ENCODE results near the gene SLC24A3. TPM values are rescaled to one million over a fixed set of nuclear protein-coding genes. Genes with fewer than 3 reads are reported as not detected.

SLC24A3 gene
- total RNA-seq, 1 experiment from 2014 or later: 0.06 TPM

DNA sequence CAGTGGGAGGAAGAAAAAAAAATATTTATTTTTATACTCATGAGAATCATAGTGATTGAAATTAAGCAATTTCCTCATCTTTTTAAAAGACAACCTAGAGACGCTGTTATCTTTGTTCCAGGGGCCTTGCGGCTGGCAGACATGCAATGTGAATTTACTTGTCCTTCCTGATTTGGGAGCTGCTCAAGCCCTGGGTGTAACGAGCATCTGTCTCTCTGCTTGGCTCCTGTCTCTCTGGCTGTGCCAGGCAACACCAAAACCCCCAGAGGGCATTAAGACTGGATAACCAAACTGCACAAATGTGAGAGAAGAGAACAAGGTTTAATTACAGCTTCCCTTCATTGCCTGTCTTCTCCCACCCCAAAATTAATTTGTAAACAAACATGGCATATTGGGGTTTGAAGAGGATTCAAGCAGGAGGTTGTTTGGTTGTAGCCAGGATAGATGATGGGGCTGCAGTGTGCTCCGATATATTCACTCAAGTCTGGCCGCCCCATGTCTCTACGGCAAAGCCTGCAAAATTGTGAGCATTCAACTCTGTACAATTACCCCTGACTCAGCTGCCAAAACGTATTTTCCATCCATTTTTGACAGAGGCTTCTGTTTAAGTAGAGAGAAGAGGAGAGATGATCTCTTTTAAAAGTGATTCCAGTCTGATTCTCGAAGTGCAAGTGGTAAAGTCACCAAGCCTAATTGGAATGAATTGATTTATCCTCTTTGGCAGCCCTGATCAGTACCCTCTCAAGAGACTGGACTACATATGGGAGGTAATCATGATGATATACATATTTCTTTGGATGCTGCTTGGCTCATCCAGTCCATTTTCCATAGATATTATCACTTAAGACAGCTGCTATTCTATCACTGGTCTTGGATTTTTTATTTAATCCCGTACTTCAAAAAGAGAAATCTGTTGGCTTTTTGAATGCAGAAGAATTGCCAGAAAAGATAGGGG is 170.2 kb downstream of the SLC24A3 start:
- no peak for DNase-seq (ENCODE audit: low read depth)

DNA sequence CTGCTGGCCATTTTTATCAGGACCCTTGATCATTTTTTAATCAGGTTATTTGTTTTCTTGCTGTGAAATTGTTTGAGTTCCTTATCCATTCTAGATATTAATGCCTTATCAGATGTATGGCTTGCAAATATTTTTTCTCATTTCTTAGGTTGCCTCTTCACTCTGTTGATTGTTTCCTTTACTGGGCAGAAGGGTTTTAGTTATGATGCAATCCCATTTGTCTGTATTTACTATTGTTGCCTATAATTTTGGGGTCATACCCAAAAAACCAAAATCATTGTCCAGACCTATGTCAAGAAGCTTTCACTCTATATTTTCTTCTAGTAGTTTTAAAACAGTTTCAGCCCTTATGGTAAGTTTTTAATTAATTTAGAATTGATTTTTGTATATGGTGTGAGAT is 172.5 kb downstream of the SLC24A3 start:
- no peak for DNase-seq (ENCODE audit: low read depth)

DNA sequence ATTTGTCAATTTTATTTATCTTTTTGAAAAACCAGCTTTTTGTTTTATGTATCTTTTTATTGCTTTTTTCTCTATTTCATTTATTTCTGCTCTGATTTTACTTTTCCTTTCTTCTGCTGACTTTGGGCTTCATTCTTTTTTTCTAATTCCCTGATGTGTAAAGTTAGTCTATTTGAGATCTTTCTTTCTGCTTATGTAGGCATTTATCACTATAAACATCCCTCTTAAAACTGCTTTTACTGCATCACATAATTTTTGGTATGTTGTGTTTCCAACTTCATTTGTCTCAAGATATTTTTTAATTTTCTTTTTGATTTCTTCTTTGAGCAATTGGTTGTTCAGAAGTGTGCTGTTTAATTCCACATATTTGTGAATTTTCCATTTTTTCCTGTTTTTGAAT is 174.8 kb downstream of the SLC24A3 start:
- no peak for DNase-seq (ENCODE audit: low read depth)

DNA sequence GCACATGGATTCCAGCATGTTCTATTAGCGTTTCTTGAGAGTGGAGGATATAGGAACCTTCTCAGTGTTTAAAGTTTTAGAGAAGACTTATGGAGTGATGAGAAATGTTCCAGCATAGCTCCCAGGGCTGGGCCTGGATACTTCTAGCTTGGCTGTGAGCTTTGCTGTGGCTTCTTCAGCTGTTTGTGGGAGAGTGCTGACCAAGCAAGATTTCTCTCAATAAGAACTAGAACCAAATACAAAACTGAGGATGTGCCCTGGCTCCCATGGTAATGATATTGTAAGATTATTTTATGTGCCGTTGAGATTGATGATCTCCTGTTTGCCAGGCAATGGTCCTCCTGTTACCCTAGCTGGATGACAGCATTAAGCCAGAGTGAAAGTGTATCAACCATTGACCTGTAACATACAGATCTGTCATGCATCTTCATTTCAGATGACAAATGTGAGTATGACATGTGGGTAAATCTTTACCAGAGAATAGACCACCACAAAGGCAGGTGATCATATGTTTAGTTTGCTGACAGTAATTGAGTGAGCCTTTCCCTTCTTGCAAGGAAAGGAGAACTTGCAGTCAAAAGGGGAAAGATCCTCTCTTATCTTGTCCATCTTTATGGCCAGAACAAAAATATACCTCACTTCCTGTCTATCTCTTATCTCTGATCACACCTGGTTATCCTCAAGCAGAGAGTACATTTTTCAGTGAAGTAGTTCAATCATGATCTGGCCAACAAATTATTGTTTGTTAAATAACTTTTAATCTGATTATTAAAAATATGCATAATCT is 180.1 kb downstream of the SLC24A3 start:
- no peak for DNase-seq (ENCODE audit: low read depth)

DNA sequence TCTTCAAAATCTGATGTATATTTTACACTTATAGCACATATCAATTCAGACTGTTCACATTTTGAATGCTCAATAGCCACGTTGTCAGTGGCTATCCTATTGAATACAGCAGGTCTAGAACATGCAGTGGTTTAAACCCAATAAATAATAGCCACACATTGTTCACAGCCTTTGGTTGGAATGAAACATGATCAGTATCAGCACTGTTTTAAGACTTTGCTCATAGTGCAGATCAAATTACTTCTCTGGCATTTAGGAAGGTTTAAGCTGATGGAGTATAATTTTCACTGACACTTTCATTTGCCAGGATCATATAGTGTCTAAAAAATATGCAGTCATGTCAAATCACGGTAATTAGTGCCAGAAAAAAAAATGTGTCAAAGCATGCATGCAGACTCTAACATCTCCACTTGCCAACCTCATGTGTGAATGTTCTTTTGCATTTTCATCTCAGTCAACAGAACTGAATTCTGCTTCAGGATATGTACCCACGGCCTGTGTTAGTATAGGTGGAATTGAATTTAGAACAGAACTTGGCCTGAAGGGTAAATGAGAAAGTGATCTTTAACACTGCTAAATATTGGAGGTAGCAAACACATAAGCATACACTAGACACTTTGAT is 184.1 kb downstream of the SLC24A3 start:
- DNase-seq (ENCODE audit: low read depth): no peak

DNA sequence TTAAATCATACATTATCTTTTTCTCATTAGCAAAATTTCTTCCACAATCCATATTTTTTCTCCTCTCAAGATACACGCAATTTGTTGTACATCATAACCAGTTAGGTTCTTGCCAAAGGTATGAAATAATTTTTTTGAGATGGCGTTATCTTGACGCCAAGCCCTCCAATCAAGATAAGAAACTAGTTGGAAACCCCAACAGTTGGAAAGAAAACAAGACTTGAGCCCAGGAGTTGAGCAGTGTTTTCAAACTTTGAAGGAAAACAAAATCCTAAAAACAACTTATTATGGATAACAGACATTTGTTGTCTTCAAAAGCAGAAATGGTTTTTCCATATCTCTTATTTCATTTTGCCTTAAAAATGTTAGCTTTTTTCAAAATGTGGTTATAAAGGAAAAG is 184.8 kb downstream of the SLC24A3 start:
- no peak for DNase-seq (ENCODE audit: low read depth)

DNA sequence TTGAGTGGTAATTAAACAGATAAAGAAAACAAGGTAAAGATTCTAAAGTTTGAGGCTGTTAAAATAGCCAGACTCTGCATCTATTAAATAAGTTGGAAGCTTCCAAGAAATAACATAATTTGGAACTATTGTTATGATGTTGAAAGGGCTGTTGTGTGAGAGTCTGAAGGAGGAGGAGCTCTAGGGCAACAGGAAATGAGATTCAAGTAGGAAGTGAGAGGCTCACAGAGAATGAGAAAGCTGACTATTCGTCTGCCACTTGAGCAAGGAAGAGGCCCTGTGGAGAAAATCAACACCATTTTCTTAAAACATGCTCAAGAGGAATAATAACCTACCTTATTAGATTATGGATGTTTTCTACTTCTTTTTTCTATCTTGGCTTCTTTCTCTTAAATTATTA is 185.2 kb downstream of the SLC24A3 start:
- DNase-seq (ENCODE audit: low read depth): no peak

DNA sequence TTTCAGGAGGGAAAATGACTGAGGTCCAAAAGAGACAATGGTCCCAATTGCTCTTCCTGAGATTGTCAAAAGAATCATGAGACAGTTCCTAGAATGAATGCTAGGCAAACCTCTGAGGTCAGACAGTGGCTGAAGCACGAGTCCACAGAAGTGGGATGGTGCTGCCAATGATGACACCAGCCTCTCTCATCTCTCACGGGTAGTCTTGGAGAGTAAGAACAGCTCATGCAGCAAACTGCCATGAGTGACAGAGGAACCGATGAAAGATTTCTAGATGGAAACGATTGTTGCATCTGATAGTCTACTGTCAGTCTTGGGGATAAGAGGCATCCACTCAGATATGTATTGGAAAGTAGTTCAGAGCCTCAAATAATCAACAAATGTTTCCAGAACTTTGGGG is 188.7 kb downstream of the SLC24A3 start:
- no peak for DNase-seq (ENCODE audit: low read depth)

DNA sequence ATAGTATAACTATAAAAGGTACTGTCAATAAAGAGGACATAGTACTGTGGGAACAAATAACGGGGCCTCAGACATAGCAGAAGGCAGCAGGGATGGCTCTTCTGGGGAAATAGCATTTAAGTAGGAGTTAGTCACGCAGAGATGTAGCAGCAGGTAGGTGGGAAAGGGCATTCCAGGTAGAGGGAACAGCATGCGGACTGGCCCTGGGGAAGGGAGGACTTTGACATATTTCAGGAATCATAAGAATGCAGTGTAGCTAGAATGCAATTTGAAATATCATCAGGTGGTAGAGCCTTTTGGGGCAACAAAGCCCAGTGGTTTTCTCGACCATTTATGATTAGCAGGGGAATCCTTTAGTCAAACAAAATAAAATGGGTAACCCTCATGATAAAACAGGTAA is 191.1 kb downstream of the SLC24A3 start:
- DNase-seq (ENCODE audit: low read depth): no peak

DNA sequence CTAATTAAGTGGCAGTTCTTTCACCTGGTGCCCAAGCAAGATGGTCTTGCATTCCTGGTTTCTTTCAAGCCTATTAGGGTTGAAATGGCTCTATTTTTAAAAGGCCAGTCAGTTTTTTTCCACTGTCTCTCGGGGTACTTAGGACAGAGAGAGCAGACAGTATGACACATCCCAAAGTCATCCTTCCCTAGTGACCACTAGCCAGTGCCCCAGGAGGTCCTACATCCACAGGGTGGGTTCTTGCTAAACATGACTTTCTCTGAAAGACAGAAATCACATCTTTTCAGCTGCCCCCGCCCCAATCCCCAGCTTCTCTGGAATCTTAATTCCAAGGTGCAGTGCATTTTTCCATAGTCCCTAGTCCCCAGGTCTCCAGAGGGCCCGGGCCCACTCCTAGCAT is 192.4 kb downstream of the SLC24A3 start:
- no peak for DNase-seq (ENCODE audit: low read depth)

DNA sequence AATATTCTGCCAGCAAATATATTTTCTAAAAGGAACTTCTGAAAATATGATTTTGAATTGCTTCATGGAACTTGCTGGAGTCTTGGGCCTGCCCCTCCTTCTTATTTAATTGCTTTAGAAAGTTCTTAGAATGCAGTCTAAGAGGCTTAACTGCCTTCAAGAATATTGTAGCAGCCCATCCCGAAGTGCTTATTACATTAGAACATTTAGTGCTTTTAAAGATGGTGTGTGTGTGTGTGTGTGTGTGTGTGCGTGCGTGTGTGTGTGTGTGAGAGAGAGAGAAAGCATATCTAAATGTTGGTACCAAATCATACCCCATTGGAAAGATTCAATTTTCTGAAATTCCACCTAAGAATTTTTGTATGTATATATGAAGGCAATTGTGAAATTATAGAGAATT is 193.5 kb downstream of the SLC24A3 start:
- DNase-seq (ENCODE audit: low read depth): no peak

DNA sequence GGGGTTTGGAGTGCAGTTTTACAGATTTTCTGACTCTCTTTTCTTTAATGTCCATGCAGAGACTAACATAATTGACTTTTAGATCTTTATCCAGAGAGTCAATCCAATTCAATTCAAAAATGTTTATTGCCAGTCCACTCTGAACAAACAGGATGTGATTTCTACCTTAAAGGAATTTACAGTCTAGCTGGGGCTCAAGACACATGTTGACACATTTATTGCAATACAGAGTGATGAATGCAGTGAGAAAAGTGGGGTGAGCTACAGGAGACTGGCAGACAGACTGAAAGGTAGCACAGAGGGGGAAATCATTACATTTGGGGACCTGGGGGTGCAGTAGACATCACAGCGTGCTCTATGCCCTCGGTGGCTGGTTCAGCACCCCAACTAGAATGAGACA is 193.9 kb downstream of the SLC24A3 start:
- no peak for DNase-seq (ENCODE audit: low read depth)

DNA sequence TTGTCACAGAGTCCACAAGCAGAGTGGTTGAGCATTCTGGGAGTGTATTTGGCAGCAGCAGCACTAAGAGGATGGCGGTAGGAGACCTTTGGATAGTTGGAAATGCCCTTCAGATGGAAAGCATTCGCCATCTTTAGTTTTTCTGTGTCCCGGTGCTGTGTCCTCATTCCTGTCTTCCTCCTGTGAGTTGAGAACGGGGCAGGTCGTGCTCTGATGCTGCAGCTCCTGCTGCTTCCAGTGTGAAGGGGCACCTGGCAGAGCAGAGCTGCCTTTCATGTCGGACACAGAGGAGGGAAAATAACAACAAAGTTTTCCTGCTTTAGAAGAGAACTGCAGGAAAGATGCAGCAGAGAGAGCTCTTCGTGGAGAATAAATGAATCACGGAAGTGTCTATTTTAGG is 194.8 kb downstream of the SLC24A3 start:
- no peak for DNase-seq (ENCODE audit: low read depth)

DNA sequence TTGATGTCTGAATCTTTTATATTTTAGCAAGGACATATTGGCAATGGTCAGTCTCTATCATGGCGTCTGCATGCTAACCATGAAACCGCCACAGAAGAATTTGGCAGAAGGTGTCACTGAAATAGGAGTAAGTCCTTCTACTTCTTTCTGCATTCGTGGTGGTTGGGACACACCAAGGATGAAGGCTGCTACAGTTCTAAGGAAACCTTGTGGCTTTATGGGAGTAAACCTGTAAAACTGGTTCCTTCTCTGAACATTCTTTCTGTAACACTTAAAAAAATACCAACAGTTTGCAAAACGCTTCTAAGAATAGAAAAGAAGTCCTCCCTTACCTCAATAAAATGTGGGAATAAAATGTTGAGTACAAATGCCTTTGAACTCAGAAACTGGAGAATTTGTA is 195.3 kb downstream of the SLC24A3 start:
- no peak for DNase-seq (ENCODE audit: low read depth)

DNA sequence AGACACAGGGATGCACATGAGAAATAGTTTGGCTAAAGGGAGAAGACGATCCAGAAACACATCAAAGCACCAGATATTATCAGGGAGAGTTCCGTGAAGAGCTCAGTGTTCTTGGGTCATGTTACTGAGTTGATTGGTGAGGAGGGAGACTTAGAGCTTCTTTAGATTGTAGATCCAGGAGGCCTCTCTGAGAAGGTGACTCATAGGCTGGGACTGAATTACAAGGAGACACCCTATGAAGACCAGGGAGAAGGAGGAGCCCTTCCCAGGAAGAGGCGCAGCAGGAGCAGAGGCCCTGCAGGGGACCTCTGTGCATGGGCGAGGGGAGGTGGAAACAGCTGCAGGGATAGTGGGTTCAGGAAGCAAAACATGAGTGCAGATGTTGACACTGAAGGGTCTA is 196.5 kb downstream of the SLC24A3 start:
- DNase-seq (ENCODE audit: low read depth): no peak

DNA sequence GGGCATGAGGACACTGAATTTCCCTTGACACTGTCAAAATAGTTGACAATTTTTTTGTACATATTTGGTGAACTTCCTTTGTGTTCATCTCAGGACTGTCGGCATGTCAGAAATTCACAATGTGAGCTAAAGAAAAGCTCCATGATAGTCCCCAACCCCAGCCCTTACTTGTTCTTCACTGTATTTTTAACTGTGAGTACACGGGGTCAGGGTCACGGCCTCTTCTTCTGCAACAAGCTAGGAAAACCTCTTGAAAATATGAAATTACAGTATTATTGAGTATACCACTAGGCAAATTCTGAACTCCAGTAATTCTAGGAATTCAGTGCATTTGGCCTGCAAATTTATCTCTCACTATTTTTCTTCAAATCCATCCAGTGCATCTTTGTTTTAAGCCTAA is 199.4 kb downstream of the SLC24A3 start:
- no peak for DNase-seq (ENCODE audit: low read depth)

DNA sequence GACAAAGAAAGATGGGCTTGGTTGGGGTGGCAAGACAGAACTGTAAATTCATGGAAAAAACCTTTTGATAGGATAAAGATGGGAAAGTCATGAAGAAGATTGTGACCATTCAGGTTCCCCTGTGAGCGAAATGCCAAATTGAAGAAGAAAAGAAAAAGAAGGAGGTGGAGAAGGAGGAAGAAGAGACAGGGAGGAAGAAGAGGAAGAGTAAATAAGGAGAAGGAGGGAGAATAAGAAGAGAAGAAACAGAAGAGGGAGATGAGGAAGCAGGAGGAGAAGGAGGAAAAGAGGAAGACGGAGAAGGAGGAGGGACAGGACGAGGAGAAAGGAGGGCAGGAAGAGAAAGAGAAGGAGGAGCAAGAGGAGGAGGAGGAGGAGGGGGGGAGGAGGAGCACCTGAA is 199.8 kb downstream of the SLC24A3 start:
- no peak for DNase-seq (ENCODE audit: low read depth)

DNA sequence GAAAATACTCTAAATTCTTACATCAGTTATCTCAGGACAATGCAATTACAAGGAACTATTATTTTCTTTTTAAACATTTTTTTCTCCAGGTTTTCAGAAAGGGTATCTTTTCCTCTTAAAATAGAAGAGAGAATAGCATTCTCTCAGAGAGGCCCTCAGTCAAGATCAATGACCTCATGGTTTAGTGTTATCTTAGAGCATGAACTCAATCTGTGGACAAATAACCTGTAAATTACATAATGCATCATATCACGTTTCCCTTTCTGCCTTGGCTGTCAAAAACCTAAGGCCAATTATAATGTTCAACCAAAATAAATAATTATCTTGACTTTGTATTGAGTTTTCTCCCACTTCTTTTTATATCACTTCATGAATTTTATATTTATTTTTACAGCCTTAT is 202.2 kb downstream of the SLC24A3 start:
- DNase-seq (ENCODE audit: low read depth): no peak

DNA sequence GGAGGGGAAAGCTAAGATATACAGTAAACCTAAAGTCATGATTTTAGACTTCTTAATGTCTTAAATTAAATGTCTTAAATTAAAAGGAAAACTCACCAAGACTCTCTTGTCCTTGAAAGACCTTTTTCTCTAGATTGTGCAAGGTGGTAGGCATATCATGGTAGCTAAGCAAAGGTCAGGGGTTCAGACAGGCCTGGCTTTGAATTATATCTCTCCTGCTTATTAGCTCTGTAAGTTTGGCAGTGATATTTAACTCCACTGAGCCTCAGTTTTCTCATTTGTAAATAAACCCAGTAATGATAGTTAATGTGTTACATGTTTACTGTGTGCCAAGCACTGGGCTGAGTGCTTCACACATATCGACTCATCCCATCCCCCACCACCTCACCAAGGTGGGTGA is 203.3 kb downstream of the SLC24A3 start:
- DNase-seq (ENCODE audit: low read depth): no peak

DNA sequence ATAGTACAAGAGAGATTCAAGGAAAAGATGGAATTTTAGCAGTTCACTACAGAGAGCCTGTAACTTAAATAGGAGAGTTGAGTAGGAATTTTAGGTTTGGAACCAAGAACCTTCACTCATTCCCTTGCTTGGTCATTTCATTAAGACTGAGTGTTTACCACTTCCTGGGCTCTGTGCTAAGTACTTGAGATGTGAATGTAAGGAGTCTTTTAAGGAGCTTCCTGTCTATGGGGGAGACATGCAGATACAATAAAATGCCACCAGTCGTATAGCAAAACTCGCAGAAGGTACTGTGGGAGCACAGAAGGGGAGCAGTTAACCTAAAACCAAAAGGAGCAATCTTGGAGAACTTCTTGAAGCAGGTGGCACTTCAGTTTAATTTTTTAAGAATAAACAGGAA is 204.2 kb downstream of the SLC24A3 start:
- DNase-seq (ENCODE audit: low read depth): no peak

DNA sequence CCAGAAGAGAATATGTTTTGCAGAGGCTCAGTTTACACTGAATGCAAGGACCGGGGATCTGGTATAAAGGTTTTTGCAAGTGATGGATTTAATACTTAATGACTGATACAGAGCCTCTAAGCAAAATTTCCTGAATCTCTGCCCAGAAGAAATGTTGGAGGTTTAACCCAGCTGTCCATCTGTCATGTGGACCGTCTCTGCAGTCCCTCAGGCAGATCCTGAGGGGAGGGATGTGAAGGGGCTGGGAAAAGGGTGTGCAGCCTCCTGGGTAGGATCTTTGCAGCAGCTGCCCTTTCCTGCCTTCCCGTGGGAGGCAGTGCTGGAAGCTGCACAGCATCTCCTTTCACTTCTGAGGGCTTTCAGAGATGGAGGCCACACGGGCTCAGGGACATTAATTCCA is 207.0 kb downstream of the SLC24A3 start:
- no peak for DNase-seq (ENCODE audit: low read depth)

DNA sequence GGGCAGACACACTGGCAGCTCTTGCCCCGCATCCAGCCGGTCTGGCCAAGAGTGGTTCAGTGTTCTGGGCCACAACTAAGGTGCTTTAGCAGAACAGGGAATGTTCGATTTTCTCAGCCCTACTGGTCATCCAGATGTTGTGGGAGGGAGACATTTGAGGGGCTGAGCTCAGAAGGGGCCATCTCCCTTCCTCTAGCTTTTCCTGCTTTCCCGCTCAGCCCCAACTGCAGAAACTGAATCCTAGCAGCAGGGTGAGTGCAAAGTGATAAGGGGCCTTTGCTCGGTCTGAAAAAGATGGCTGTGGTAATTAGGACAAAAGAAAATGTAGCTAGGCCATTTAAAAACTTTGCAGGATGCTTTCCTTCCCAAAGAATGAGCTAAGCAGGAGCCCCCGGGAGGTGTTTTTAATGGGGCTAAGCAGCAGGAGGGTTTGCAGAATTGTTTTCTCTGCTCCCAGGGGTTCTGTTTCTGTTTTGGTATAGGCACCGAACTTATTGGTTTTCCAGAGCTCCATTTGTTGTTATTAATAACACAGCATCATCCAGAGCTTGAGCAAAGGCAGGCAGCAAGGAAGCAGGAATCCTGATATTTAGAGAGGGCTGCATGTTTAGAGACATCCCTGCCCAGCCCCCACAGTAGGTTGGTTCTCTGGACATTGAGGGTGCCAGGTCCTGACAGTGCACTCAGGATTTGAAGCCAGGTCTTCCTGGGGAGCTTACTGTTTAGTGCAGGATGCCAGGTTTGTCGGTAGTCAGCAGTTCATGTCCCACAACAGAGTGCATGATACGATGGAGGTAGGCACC is 210.9 kb downstream of the SLC24A3 start:
- no peak for DNase-seq (ENCODE audit: low read depth)
